GM23248 (cell line): ENCODE measurements around the gene RFESD. TPM values are rescaled to one million over a fixed set of nuclear protein-coding genes. Genes with fewer than 3 reads are reported as not detected.
A peak's percentile ranks its signal among the peaks of the same experiment; 100 is the strongest.

Source experiments
- DNase-seq: peaks from one replicate; pipeline ENCODE4 v3.0.0-alpha.2; 2015
- H2AFZ ChIP-seq: fragments of 200-600 bp; sonication (generic); 2 replicates; pipeline ENCODE4 v1.6.1; 2016; ENCODE audit warnings: antibody characterized with exemption
- H3F3A ChIP-seq: fragments of 200-600 bp; sonication (generic); 2 replicates; pipeline ENCODE4 v1.6.1; 2016; ENCODE audit warnings: mild to moderate bottlenecking, antibody characterized with exemption, mixed run types; ENCODE audit not compliant: insufficient read depth
- H3K27ac ChIP-seq: fragments of 200-600 bp; sonication (generic); 2 replicates; pipeline ENCODE4 v1.5.1; 2016; ENCODE audit warnings: mild to moderate bottlenecking
- H3K27me3 ChIP-seq: fragments of 200-600 bp; sonication (generic); replicated peaks from 2 replicates; pipeline ENCODE4 v1.6.1; 2016; ENCODE audit warnings: mild to moderate bottlenecking; ENCODE audit not compliant: insufficient read depth
- H3K36me3 ChIP-seq: fragments of 200-600 bp; sonication (generic); 2 replicates; pipeline ENCODE4 v1.6.1; 2016; ENCODE audit warnings: low read depth, mild to moderate bottlenecking
- H3K4me1 ChIP-seq: fragments of 200-600 bp; sonication (generic); 2 replicates; pipeline ENCODE4 v1.6.1; 2016; ENCODE audit warnings: mild to moderate bottlenecking; ENCODE audit not compliant: insufficient read depth
- H3K4me2 ChIP-seq: fragments of 200-600 bp; sonication (generic); one replicate; pipeline ENCODE4 v1.6.1; 2016; ENCODE audit warnings: mild to moderate bottlenecking; ENCODE audit not compliant: unreplicated experiment
- H3K4me3 ChIP-seq: fragments of 200-600 bp; sonication (generic); 2 replicates; pipeline ENCODE4 v1.5.1; 2016; ENCODE audit warnings: mild to moderate bottlenecking
- H3K79me2 ChIP-seq: fragments of 200-600 bp; sonication (generic); 2 replicates; pipeline ENCODE4 v1.6.1; 2016; ENCODE audit warnings: mild to moderate bottlenecking; ENCODE audit not compliant: insufficient read depth
- H3K9ac ChIP-seq: fragments of 200-600 bp; sonication (generic); 2 replicates; pipeline ENCODE4 v1.6.1; 2016; ENCODE audit warnings: mild to moderate bottlenecking
- H3K9me2 ChIP-seq: fragments of 200-600 bp; sonication (generic); 2 replicates; pipeline ENCODE4 v1.6.1; 2016; ENCODE audit warnings: mixed run types, mild to moderate bottlenecking, moderate library complexity; ENCODE audit not compliant: insufficient read depth
- H3K9me3 ChIP-seq: fragments of 200-600 bp; sonication (generic); one replicate; pipeline ENCODE4 v1.6.1; 2017; ENCODE audit warnings: low read depth
- H4K20me1 ChIP-seq: fragments of 200-600 bp; sonication (generic); 2 replicates; pipeline ENCODE4 v1.6.0; 2016; ENCODE audit not compliant: insufficient read depth
- EZH2 ChIP-seq: fragments of 200-600 bp; sonication (generic); IDR thresholded peaks from 2 replicates; pipeline ENCODE4 v1.6.1; 2018; ENCODE audit warnings: antibody characterized with exemption, mild to moderate bottlenecking; ENCODE audit not compliant: insufficient read depth, poor library complexity, severe bottlenecking
- EZH2phosphoT487 ChIP-seq: fragments of 200-600 bp; sonication (generic); IDR thresholded peaks from 2 replicates; pipeline ENCODE4 v1.6.1; 2018; ENCODE audit warnings: antibody characterized with exemption, moderate library complexity, mild to moderate bottlenecking, low read depth; ENCODE audit not compliant: insufficient read depth
- WGBS, 2 experiments: methylation state at CpG; one replicate each; pipeline ENCODE4 v1.1.6; 2015 to 2017; ENCODE audit warnings: low lambda C conversion rate in 2 of 2, low coverage in 1 of 2; ENCODE audit errors: missing lambda C conversion rate in 2 of 2; 5-methylcytosine and 5-hydroxymethylcytosine counted together
- in situ Hi-C: fragments of 300-500 bp; cut with MboI; formaldehyde crosslinking; loops from 2 replicates; pipeline ENCODE4 v1.15.0; 2020
- polyA plus RNA-seq: library from polyadenylated mRNA; unstranded; fragments of >200 nt; fragmentation: Nextera tagmentation; extraction: Ambion mirVana; gene quantifications from 2 replicates; pipeline ENCODE4 v1.2.1, GENCODE V29; 2016
- total RNA-seq: library from RNA; depleted of rRNA; stranded (reverse); fragments of >200 nt; shearing (Covaris generic); gene quantifications from 2 replicates; pipeline ENCODE4 v1.2.3, GENCODE V29; 2014

RFESD gene
- total and polyA plus RNA-seq, 2 experiments from 2014 or later: 1.2 to 6.6 TPM

- no peaks in the 10 kb centered on the region for H3K9me2 ChIP-seq
- H3F3A ChIP-seq: peaks cover 13% of the 10 kb centered on the region
- H3K27me3 ChIP-seq: no peaks in the 10 kb centered on the region
- TF ChIP-seq EZH2phosphoT487 (no peak), EZH2 (no peak)
- no peaks in the 10 kb centered on the region for H3K79me2 ChIP-seq
- WGBS, 2 experiments: 100% methylated on average over 1 of the region's 1 CpG
- no peak overlapping the region for H3K4me2 ChIP-seq
- H3K9ac ChIP-seq: no peak overlapping the region
- DNase-seq: no peak
- no peak overlapping the region for H3K27ac ChIP-seq
- no peak overlapping the region for H3K4me3 ChIP-seq
- no peaks in the 10 kb centered on the region for H3K36me3 ChIP-seq
- H4K20me1 ChIP-seq: no peaks in the 10 kb centered on the region
- H3K4me1 ChIP-seq: peaks cover 3% of the 10 kb centered on the region
- in situ Hi-C loops: no loop called here
- no peaks in the 10 kb centered on the region for H3K9me3 ChIP-seq
- no peak overlapping the region for H2AFZ ChIP-seq
Observed at GRCh38 chr5:95615164-95615467, 31.5 kb upstream of the RFESD start.

GRCh38 chr5:95617057-95617456 lies 29.5 kb upstream of the RFESD start:
- DNase-seq: peak; percentile 33
- in situ Hi-C loops: no loop called here
- Histone ChIP-seq H4K20me1 (no peaks in the 10 kb centered on the region), H3K4me3 (no peak overlapping the region), H3K4me2 (no peak overlapping the region), H3K9me3 (no peaks in the 10 kb centered on the region), H3K27ac (no peak overlapping the region), H3K79me2 (no peaks in the 10 kb centered on the region), H3K4me1 (peaks cover 3% of the 10 kb centered on the region), H3K36me3 (no peaks in the 10 kb centered on the region), H3K9ac (no peak overlapping the region), H3K27me3 (no peaks in the 10 kb centered on the region), H3F3A (peaks cover 13% of the 10 kb centered on the region), H3K9me2 (no peaks in the 10 kb centered on the region), H2AFZ (peak overlapping the region; percentile 8; the same call in 1 of the 2 replicates)
- no peak for TF ChIP-seq EZH2phosphoT487
- TF ChIP-seq EZH2: no peak
- WGBS, 2 experiments: 83 to 92% methylated on average over 5 of the region's 5 CpGs

DNA sequence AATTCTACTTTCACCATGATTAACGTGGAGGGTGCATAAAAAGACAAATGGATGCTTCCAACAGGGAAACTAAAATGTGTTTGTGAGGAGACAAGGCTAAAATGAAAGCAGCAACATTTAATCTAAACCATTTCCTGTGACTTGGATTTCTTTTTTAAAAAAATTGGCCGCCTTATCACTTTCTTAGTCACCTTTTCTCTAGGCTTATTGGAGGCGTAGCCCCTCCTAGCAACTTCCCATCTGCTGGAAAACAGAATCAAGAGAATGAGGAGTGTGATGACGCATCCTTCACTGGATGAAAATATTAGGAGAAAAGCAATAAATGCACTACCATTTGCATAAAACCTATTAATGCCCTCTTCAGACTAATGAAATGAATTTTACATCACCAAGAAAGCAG lies 27.5 kb upstream of the RFESD start:
- peak; percentile 68 for DNase-seq
- in situ Hi-C loops: no loop called here
- H2AFZ ChIP-seq: peak overlapping the region; percentile 93
- peaks cover 13% of the 10 kb centered on the region for H3F3A ChIP-seq
- H3K79me2 ChIP-seq: no peaks in the 10 kb centered on the region
- no peaks in the 10 kb centered on the region for H3K9me3 ChIP-seq
- H3K36me3 ChIP-seq: no peaks in the 10 kb centered on the region
- H4K20me1 ChIP-seq: no peaks in the 10 kb centered on the region
- peak overlapping the region; percentile 79 for H3K4me2 ChIP-seq
- peak overlapping the region; percentile 48; the same call in 1 of the 2 replicates for H3K9ac ChIP-seq
- H3K27ac ChIP-seq: 0 out of 2 replicates have a peak overlapping the region, but pooled peaks have one; percentile 4
- H3K4me1 ChIP-seq: peaks cover 3% of the 10 kb centered on the region
- no peaks in the 10 kb centered on the region for H3K27me3 ChIP-seq
- H3K4me3 ChIP-seq: peak overlapping the region; percentile 73
- 59 to 64% methylated on average over 4 of the region's 4 CpGs for WGBS, 2 experiments
- TF ChIP-seq EZH2phosphoT487: no peak
- no peak for TF ChIP-seq EZH2
- no peaks in the 10 kb centered on the region for H3K9me2 ChIP-seq

DNA sequence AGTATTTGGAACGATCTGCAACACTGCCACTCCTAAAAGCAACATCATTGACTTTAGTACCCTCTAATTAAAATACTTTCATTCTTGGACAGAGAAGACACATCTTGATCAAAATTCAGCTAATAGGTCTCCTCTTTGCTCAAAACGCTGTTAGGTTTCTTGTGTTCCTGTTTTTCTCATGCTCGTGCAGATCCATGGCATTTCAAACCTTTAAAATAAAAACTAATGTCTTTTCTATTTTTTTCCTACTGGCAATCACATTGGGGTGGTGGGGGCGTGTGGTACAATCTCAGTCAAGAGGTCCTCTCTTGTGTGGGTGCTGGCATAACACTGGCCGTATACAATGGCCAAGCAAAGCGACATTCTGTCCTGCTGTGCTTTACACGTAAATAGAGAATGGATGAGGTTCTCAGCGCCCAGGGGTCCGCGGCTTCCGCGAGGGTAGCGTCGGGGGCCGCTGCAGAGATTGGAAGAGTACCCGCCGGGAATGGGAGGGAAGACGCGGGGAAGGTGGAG lies 27.0 kb upstream of the RFESD start:
- Histone ChIP-seq H3F3A (peaks cover 13% of the 10 kb centered on the region), H3K79me2 (no peaks in the 10 kb centered on the region), H4K20me1 (no peaks in the 10 kb centered on the region), H3K4me3 (peak overlapping the region; percentile 73), H3K4me2 (peak overlapping the region; percentile 79), H3K36me3 (no peaks in the 10 kb centered on the region), H3K9ac (peak overlapping the region; percentile 48), H3K27ac (no peak overlapping the region), H2AFZ (peak overlapping the region; percentile 93), H3K9me3 (no peaks in the 10 kb centered on the region), H3K27me3 (no peaks in the 10 kb centered on the region), H3K4me1 (peaks cover 3% of the 10 kb centered on the region), H3K9me2 (no peaks in the 10 kb centered on the region)
- WGBS, 2 experiments: 5 to 8% methylated on average over 19 of the region's 19 CpGs
- TF ChIP-seq EZH2 (no peak), EZH2phosphoT487 (no peak)
- in situ Hi-C loops: no loop called here
- DNase-seq: no peak
